GF-D8 (cell line): Measurements from ENCODE around the gene TBXAS1.
A peak's percentile ranks its signal among the peaks of the same experiment; 100 is the strongest.

ENCODE experiments used
- DNase-seq: peaks from one replicate; lab custom pipeline; 2025; lab: John Stamatoyannopoulos, UW

The TBXAS1 gene

DNA sequence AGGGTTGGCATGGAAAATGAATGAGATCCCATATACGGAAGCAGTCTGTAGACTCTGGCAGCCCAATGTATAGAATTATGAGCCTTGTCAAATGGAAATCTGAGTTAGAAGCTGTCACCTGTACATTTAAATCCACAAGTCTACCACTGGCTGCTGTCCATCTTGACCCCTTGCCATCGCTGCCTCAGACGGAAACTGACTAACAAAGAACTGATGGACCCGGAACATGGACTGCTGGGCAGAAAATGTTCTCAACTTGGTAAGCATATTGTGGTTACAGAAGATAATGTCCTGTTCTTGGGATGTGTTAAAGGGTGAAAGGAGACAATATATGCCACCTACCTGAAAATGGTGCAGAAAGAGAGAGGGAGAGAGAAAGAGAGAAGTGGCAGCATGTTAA, 196.2 kb downstream of the TBXAS1 start:
- DNase-seq: no peak

DNA sequence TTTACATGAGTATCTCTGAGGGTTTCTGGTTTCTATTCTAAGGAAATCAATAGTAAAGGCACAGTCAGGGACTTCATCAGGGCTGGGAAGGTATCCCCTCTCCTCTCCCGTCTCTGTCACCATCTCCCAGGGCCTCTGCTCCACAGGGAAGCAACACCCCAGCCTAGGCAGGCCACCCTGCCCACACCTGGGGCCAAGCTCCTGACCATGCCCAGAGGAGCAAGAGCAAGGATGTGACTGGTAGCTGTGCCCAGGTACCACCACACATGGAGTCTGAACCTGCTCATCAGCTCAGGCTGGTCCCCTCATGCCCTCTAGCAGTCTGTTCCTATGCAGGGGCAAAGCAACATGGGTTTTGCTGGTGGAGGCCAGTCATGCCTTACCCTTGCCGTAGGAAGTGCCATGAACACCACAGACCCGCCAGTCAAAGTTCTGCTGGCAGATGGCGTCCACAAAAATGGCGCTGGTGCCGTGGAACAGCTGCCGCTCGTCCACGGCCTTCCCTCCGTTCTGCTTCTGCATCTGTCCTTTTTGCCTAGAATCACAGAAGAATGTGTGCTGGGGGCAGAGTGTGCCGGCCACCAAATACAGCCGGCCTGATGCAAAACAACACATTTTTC, 196.9 kb downstream of the TBXAS1 start:
- DNase-seq: no peak

DNA sequence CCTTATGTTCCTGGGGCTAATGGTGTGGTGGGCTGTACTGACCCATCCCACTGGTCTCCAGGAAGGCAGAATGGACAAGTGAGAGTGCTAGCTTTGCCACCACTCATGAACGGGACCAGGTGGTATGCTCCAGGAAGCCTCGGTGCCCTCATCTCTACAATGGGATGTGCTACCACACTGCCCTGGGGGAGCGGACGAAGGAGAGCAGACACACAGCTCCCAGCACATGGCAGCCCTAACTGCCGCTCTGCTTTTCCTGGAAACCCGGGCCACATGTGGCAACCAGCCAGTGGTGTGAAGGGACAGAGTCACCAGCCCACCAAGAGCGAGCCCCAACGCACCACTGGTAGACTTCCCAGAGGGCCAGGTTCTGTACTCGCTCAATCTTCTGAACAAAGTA, 197.9 kb downstream of the TBXAS1 start:
- DNase-seq: no peak

DNA sequence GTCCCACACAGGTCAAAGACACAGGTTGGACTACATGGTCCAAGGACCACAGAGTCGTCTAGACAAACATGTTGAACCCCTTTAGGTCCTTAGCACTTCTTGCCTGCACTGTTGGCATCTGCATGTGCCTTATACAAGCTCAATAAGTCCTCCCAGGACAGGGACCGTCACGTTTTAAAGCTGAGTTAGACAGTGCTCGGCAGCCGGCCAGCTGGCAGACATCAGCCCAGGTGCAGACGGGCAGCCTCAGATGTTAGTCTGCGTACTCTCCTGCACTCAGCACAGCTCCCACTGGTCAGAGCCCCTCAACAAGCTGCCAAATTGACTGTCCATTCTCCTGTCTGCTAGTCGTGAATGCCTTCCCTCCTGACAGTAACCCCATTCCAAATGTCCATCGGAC, 198.8 kb downstream of the TBXAS1 start:
- no peak for DNase-seq

DNA sequence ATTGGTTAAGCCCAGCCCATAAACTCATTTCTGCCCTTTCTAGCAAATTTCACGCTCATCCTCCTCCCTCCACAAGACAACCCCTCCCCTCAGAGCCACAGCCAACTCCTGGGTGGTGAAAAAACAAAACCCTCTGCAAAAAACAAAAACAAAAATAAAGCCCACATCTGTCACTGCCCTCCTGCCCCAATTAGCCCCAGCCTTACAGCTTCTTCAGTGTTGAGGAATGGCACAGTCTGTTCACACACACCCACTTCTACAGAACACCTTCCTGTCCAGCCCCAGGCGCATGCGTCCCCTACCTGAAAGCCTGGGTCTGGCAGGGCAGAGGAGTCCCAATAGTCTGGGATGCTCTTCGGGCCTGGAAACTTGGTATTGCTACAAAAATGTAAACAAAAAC, 199.2 kb downstream of the TBXAS1 start:
- no peak for DNase-seq

DNA sequence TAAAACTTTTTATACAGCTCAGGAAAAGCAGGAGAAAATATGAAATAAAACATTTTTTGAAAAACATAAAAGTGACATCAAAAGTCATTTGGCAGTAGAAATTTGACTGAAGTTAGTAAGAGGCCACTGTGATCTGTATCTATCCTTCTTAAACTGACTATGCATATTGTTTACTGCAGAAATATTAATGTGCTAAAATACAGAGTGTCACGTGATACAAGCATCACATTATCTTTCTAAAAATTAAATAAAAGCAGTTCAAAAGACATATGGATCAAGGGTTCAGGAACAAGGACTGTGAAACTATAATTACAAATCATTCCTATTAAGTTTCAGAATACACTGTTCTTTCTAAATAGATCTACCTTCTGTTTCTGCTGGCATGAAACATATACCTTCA, 200.0 kb downstream of the TBXAS1 start:
- DNase-seq: no peak

DNA sequence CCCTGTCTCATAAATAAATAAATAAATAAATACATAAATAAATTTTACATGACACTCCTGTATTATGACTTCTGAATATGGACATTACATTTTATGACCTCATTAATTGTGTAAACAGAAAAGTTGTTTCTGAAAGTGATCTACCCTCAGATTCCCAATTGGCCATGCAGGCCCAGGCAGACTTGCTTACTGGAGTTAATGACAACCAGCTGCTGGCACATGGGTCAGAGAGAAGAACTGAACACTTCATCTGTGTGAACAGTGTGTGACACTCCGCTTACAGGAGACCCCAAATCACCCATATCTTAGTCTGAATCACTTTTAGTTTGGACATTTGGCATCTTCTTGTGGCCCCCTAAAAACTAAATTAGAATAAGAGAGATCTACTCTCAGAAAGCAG, 202.3 kb downstream of the TBXAS1 start:
- DNase-seq: no peak

DNA sequence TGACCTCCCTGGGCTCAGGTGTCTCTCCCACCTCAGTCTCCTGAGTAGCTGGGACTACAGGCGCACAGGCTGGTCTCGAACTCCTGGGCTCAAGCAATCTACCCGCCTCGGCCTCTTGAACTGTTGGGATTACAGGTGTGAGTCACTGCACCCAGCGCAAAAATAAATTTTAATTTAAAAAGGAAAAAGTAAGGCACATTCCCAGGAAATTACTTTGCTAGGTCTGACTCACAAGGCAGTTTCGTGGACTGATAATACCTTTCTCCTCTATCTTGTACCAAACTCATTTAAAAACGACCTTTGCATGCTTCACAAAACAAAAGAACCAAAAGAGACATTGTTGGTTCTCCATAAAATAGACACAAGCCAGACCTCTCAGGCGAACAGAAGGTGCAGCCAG, 204.0 kb downstream of the TBXAS1 start:
- no peak for DNase-seq

DNA sequence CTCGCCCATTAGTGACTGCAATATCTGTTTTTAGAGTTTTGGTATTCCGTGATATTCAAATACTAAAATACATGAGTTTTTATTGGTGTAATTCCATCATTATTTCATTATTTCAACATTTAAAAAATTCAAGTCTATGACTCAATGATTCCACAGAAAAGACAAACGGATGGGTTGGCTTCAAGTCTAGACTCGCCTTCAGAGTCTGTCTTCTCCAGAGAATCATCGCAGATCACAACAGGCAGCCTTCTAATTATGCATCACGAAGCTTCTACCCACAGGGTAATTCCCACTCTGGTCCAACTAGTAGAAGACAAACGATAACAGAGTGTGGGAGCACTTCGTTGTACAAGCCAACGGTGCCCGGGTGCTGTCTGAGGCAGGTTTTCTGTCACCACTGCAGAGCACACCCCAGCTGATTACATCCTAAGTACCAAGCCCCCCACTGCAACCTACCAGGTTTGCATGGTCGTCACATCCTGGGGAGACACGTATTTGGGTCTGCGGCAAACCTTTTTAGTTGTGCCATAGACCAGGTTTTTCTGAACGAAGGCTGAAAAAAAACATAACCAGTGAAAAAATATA, 204.8 kb downstream of the TBXAS1 start:
- no peak for DNase-seq

DNA sequence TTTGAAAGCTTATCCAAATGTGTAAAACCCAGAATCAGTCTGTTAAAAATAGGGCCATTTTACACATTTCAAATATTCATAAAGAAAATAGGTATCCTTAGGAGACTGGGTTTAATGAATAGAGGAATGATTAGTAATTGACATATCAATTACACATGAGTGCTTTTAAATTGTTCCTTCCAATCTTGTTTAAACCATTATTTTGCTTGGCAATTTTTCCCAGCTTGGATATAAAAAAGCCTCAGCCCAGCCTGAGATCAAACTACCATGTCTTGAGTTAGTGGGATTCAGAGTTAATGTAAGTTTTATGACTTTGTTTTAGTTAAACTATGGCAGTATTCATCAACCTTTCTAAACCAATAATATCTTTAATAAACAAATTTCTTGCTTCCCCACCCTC, 205.4 kb downstream of the TBXAS1 start:
- no peak for DNase-seq

DNA sequence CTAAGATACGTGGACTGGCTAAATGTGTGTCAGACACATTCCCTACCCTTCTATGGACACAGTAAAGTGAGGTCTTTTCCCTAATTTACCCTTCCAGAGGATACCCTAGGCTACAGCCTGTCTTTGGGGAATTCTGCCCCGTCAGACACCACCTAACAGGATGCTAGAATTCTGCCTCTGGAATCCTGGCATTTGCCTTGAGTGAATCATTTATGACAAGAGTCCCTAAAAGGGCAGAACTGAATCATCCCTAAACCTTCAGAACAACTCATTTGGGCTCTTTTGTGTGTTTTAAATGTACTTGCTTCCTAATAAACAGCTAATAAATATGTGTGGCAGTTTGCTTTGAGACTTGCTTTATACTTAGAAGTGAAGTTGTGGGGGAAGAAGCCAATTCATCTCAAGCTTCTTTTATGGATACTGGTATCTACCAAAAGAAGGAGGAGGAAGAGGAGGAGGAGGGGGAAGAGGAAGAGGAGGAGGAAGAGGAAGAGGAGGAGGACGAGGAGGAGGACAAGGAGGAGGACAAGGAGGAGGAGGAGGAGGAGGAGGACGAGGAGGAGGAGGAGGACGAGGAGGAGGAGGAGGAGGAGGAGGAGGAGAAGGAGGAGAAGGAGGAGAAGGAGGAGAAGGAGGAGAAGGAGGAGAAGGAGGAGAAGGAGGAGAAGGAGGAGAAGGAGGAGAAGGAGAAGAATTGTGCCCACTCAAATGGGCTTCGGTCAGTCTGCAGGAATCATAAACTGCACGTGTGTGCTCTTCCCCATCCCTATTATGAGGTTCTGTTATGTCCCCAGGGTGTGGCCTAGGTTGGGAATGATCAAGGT, 206.5 kb downstream of the TBXAS1 start:
- DNase-seq: no peak

DNA sequence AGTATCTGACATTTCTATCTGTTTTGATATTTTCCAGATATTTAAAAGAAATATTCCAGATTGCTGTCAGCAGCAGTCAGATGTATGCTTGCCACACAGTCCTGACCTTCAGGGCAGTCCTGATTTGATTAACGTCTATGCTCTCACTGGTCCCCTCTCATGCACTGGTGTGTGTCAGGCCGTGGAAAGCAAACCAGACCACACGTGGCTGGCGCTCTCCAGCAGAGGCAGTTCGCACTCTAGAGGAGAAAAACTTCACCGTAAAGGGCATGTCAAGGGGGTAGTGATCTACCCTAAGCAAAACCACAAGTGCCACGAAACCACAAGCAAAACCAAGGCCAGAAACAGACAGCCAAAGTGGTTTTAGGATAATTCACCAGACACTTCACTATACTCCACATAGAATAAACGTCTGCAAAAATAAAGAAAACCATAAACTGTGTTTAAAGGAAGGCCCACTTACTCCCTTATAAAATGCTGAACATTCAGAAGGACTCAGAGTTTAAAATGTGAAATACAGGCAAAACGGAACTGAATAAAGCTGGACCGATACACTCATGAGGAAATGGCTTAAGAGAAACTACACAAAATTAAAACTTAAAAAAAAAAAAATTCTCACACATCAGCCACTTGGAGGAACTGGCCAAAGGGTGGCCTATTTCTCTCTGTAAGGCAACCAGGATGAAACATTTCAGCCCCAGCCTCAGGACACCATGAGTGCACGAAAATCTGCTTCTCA, 207.3 kb downstream of the TBXAS1 start:
- DNase-seq: peak; percentile 44

DNA sequence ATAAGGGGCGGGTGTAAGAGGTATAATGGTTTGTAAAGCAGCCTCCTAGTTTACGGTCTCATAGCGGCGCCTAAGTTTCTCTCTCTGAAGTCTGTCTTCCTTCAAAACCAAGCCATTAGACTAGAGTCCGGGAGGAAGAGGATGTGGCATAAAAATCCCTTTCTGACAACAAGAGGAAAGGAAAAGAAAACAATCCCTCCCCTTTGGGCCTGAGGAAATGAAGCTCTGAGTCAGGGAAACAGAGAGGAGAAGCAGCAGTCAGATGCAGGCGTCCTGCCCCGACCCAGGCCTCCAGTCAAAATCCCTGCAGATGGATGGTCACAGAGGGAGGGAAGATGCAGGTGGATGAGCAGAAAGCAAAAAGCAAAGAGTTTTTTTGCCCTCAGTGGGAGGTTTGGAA, 210.0 kb downstream of the TBXAS1 start:
- no peak for DNase-seq

DNA sequence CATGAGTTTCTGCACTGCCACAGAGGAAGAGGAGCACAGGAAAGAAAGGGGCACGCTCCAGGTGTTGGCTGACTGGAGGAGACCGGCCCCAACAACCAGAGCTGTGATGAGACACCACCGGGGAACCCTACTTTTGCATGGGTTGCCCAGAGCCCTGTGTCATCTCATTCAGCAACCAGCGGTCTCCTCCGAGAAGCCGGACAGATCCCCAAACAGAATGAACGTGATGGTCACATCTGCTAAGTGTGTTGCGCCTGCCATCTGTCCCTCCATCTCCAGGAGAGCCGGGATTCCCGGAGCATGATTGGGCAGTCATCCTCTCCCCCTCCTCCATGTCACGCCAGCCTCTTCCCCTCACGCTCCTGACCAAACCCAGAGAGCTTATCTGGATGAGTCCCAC, 210.8 kb downstream of the TBXAS1 start:
- DNase-seq: no peak

DNA sequence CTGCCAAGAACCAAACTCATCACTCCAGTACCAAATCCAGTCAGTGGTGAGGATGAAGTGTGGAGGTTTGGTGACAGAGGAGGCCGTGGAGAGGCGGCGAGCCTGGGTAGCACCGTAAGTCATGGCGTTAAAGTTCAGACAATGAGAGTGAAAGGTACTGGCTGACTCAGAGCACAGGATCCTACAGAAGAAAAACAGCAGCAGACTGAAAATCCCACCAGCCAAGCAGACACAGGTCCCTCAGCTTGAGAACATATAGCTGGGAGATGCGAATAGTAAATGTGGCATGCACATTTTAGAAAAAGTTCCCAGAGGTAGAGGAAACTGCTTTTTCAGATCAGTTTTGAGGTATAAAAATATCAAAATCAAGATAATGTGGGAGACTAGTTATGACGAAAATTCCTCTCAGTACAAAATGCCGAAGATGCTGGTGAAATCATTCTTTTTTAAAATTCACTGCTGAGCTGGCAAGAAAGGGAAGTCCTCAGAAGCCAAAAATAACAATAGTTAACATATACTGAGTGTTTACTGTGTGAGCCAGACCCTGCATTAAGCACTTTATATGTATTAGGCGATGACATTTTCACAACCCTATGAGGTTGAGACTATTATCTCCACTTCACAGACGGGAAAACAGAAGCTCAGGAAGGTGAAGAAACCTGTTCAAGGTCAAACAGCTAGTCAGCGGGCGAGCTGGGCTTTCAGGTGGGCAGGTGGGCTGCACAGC, 212.8 kb downstream of the TBXAS1 start:
- no peak for DNase-seq

DNA sequence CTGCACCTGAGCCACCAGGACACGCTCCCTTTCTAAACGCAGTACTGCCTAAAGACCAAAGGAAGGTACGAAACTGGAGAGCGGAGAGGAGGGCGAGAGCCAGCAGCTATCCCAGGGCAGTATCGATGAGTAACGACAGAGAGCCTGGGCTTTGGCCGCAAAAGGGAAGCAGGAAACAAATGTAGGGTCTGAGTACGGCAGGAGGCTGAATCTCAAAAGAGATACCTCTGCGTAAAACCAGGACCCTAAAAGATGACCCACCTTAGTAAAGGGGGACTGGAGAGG, 213.3 kb downstream of the TBXAS1 start:
- no peak for DNase-seq

DNA sequence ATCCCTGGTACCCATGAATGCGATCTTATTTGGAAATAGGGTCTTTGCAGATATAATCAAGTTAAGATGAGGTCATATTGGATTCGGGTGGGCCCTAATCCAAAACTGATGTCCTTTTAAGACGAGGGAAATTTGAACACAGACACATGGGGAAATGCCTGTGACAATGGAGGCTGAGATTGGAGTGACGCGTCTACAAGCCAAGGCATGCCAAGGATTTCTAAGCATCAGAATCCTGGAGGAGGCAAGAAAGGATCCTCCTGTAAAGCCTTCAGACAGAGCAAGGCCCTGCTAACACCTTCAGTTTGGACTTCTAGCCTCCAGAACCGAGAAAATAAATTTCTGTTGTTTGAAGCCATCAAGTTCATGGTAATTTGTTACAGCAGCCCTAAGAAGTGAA, 215.2 kb downstream of the TBXAS1 start:
- DNase-seq: no peak

DNA sequence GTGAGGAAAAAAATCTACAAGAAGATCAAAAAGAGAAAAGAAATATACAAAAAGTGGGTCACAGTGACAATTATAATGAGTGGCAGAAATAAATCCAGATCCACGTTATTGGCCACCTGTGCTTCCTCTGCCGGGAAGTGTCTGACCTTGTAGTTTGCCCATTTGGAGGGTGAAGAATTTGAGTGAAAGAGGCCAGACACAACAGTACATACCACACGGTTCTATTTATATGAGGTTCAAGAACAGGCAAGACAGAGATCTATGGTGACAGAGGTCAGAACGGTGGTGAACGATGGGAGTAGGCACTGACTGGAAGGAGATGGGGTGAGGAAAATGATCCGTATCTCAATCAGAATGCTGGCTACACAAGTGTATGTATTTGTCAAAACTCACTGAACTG, 216.6 kb downstream of the TBXAS1 start:
- no peak for DNase-seq

DNA sequence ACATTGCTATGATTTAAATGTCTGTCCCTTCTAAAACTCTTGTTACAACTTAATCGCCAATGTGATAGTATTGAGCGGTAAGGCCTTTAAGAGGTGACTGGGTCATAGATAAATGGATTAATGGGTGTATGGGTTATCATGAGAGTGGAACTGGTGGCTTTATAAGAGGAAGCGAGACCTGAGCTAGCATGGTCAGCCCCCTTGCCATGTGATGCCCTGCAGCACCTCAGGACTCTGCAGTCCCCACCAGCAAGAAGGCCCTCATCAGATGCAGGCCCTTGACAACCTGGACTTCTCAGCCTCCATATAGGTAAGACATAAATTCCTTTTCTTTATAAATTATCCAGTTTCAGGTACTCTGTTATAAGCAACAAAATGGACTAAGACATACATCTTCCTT, 218.1 kb downstream of the TBXAS1 start:
- DNase-seq: no peak

DNA sequence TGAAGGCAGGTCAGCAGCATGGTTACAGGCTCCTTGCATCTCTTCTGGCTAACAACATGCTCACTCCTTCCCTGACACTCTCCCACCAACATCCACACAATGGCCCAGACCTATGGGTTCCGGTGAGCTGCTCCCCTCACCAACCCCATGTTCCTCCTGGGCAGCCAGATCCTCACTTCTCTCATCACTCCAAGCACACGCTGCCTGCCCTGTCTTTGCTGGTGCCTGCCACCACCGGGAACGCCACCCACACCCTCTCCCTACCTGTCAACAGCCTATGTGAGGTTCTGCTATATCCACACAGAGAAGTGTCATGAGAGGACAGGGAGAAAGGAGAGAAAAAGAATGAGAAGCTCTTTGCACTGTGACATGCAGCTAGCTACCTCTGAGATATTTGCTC, 219.1 kb downstream of the TBXAS1 start:
- DNase-seq: no peak

DNA sequence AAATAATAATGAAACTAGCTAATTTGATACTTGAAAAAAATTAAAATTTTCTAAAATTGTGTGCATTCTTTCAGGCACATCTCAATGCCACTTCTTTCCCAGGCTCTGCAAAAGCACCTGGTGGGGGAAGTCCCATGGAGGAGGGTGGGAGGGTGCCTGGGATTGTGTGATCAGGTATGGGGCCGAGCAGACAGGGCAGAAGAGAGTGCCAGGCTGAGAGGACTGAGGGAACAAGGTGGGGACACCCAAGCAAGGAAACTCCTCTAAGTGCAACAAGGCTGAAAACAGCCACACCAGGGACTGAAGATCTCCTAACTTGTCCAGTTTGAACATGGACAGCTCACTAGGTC, 219.9 kb downstream of the TBXAS1 start:
- no peak for DNase-seq

DNA sequence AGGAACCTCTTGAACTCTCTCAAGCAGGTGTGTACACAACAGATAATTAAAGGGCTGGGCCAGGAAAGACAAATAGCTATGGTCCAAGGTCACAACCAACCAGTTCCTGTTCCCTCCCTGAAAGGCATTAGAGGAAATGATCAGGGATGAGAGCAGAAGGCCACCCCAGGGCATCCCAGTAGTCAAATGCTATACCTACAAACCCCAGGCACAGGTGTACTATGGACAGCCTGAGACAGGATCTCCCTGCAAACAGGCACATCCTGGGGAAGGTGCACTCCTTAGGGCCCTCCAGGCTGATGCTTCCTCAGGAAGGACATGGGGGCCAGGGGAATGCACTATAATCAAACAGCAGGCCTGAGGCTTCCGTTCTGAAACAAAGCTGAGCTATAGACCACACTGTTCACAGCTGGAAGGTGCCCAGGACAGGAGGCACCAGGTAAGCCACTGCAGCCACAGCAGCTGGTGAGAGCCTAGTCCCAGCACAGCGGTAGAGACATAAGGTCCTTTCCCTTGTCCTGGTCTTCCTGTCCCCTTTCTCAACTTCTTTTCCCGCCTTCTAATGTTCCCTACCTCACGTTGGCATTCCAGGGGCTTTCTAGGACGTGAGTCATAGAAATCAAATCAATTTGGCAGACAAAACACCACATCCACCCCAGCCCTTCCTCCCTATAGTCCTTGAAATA, 220.4 kb downstream of the TBXAS1 start:
- no peak for DNase-seq
